A549 (cell line): Measurements from ENCODE around the gene BRI3. TPM values are rescaled to one million over a fixed set of nuclear protein-coding genes. Genes with fewer than 3 reads are reported as not detected.

Experiments
- ATAC-seq, 2 experiments: fragments of 200-7000 bp in 1 of 2; fragments of >200 bp in 1 of 2; cut with Nextera tagmentation in 1 of 2; cut with Tn5 transposase in 1 of 2; 3 replicates each; pipeline versions ENCODE4 v1.8.0 to v1.9.1; 2018 to 2020; ENCODE audit warnings: mild to moderate bottlenecking in 1 of 2, moderate library complexity in 1 of 2
- CTCF ChIA-PET: fragments of 300-600 bp; sonication (Branson Sonifier 250); formaldehyde crosslinking; extraction: SDS; loops from one replicate; lab custom pipeline; 2021; ENCODE audit warnings: antibody characterized with exemption, inconsistent platforms; lab: Yijun Ruan, JAX
- POLR2A ChIA-PET: fragments of 350-600 bp; formaldehyde crosslinking; extraction: SDS; loops from one replicate; lab custom pipeline; 2021; ENCODE audit warnings: antibody characterized with exemption, inconsistent platforms; lab: Yijun Ruan, JAX
- DNase-seq, 2 experiments: peaks; one replicate each; pipeline versions ENCODE4 v3.0.0 to v3.0.0-alpha.2; 2011 to 2016; ENCODE audit warnings: low read depth in 1 of 2, low spot score in 1 of 2
- FAIRE-seq: peaks from 2 replicates; lab custom pipeline; 2011; peaks lifted over from hg19 to GRCh38; lab: Jason Lieb, UNC
- H3K27ac ChIP-seq, 2 experiments: fragments of >200 bp; sonication (Bioruptor Twin); formaldehyde crosslinking; 3 replicates each; pipeline ENCODE4 v1.5.1; 2016 to 2017
- H3K4me1 ChIP-seq: fragments of >200 bp; sonication (Bioruptor Twin); formaldehyde crosslinking; 3 replicates; pipeline ENCODE4 v1.6.1; 2016
- H3K4me2 ChIP-seq: fragments of >200 bp; sonication (Bioruptor Twin); formaldehyde crosslinking; 3 replicates; pipeline ENCODE4 v1.6.1; 2016
- H3K4me3 ChIP-seq: fragments of >200 bp; sonication (Bioruptor Twin); formaldehyde crosslinking; 3 replicates; pipeline ENCODE4 v1.5.1; 2016
- H3K9me3 ChIP-seq: fragments of >200 bp; sonication (Bioruptor Twin); formaldehyde crosslinking; 3 replicates; pipeline ENCODE4 v1.6.1; 2016
- ATOH8 ChIP-seq: fragments of 250-450 bp; sonication (Bioruptor Pico); IDR thresholded peaks from 2 replicates; pipeline ENCODE4 v1.5.0; 2020; ENCODE audit warnings: low read depth, mild to moderate bottlenecking, moderate library complexity
- CBX2 ChIP-seq: fragments of 200-600 bp; sonication (generic); IDR thresholded peaks from 2 replicates; pipeline ENCODE4 v1.6.1; 2016; ENCODE audit warnings: low read depth, mild to moderate bottlenecking, borderline replicate concordance
- CBX8 ChIP-seq: fragments of 200-600 bp; sonication (generic); IDR thresholded peaks from 2 replicates; pipeline ENCODE4 v1.6.1; 2016
- E2F6 ChIP-seq: IDR thresholded peaks from 2 replicates; pipeline ENCODE4 v1.6.1; 2012; ENCODE audit warnings: low read depth, borderline replicate concordance
- EHMT2 ChIP-seq: fragments of 200-600 bp; sonication (generic); IDR thresholded peaks from 2 replicates; pipeline ENCODE4 v1.6.1; 2016; ENCODE audit warnings: antibody characterized with exemption, low read depth, mild to moderate bottlenecking, moderate library complexity
- ELK1 ChIP-seq: fragments of 150-350 bp; IDR thresholded peaks from 2 replicates; pipeline ENCODE4 v1.6.1; 2014; ENCODE audit warnings: low read depth, mild to moderate bottlenecking, low read length
- FOSB ChIP-seq: fragments of 250-450 bp; sonication (Bioruptor Pico); IDR thresholded peaks from 2 replicates; pipeline ENCODE4 v1.5.0; 2020; ENCODE audit warnings: mild to moderate bottlenecking, moderate library complexity
- FOSL2 ChIP-seq, 2 experiments: fragments of 450-650 bp in 1 of 2; fragments of >200 bp in 1 of 2; sonication (Bioruptor Twin) in 1 of 2; formaldehyde crosslinking; IDR thresholded peaks; 2 replicates each; pipeline versions ENCODE4 v1.5.0 to v1.6.1; 2016 to 2020; ENCODE audit warnings: mild to moderate bottlenecking in 1 of 2, moderate library complexity in 1 of 2
- GATA3 ChIP-seq: IDR thresholded peaks from 2 replicates; pipeline ENCODE4 v1.6.1; 2012; ENCODE audit warnings: borderline replicate concordance
- HDAC2 ChIP-seq: fragments of 200-600 bp; sonication (generic); IDR thresholded peaks from 2 replicates; pipeline ENCODE4 v1.6.1; 2016
- HMGXB4 ChIP-seq: fragments of 250-450 bp; sonication (Bioruptor Pico); IDR thresholded peaks from 2 replicates; pipeline ENCODE4 v1.5.0; 2021; ENCODE audit warnings: mild to moderate bottlenecking, moderate library complexity, borderline replicate concordance
- HOXA7 ChIP-seq: fragments of 250-450 bp; sonication (Bioruptor Pico); IDR thresholded peaks from 2 replicates; pipeline ENCODE4 v1.5.0; 2020; ENCODE audit warnings: mild to moderate bottlenecking, moderate library complexity
- JUN ChIP-seq, 2 experiments: fragments of >200 bp; sonication (Bioruptor Twin); formaldehyde crosslinking; IDR thresholded peaks; 2 replicates in 1 of 2; 3 replicates in 1 of 2; pipeline ENCODE4 v1.6.1; 2016 to 2017
- JUNB ChIP-seq: fragments of >200 bp; sonication (Bioruptor Twin); formaldehyde crosslinking; IDR thresholded peaks from 2 replicates; pipeline ENCODE4 v1.6.1; 2016
- KDM5A ChIP-seq: fragments of 200-600 bp; sonication (generic); IDR thresholded peaks from 2 replicates; pipeline ENCODE4 v1.6.1; 2016; ENCODE audit warnings: antibody characterized with exemption, mild to moderate bottlenecking
- POLR2A ChIP-seq: IDR thresholded peaks from 2 replicates; pipeline ENCODE4 v1.6.1; 2012; ENCODE audit warnings: mild to moderate bottlenecking, low read length
- POLR2AphosphoS2 ChIP-seq: conservative IDR thresholded peaks from 2 replicates; pipeline ENCODE4 v1.6.1; 2012; ENCODE audit warnings: low read length, improper control_type of control experiment, inconsistent platforms
- RARB ChIP-seq: fragments of 250-450 bp; sonication (Bioruptor Pico); IDR thresholded peaks from 2 replicates; pipeline ENCODE4 v1.8.0; 2021; ENCODE audit warnings: mild to moderate bottlenecking, moderate library complexity
- RCOR1 ChIP-seq: fragments of 150-350 bp; IDR thresholded peaks from 2 replicates; pipeline ENCODE4 v1.6.1; 2014; ENCODE audit warnings: antibody characterized with exemption, low read length, low read depth
- RNF2 ChIP-seq: fragments of 200-600 bp; sonication (generic); IDR thresholded peaks from 2 replicates; pipeline ENCODE4 v1.6.1; 2016; ENCODE audit warnings: low read depth, mild to moderate bottlenecking, antibody characterized with exemption, moderate library complexity, borderline replicate concordance
- TP53 ChIP-seq: fragments of 250-450 bp; sonication (Bioruptor Pico); IDR thresholded peaks from 2 replicates; pipeline ENCODE4 v1.5.0; 2021; ENCODE audit warnings: mild to moderate bottlenecking, moderate library complexity
- USF2 ChIP-seq: fragments of 450-650 bp; IDR thresholded peaks from 2 replicates; pipeline ENCODE4 v1.6.1; 2014; ENCODE audit warnings: antibody characterized with exemption
- WGBS: methylation state at CpG from one replicate; pipeline ENCODE4 v1.1.6; 2017; ENCODE audit errors: missing lambda C conversion rate; 5-methylcytosine and 5-hydroxymethylcytosine counted together
- polyA plus RNA-seq, 4 experiments: library from polyadenylated mRNA; depleted of rRNA in 3 of 4; stranded (reverse); fragments of >200 nt; fragmentation: RNase III in 1 of 4; extraction: RNeasy Plus Mini Kit Qiagen cat#74134 plus additional on column Dnase treatment in 1 of 4; gene quantifications; 2 replicates in 3 of 4; 3 replicates in 1 of 4; pipeline ENCODE4 v1.2.3, GENCODE V29; 2011 to 2017

BRI3 gene
- polyA plus RNA-seq, 2 of the 4 experiments (the other 2 are of a cell fraction) = 61.0 to 73.0 TPM

GRCh38 chr7:98232263-98232585, 49.3 kb upstream of the BRI3 start:
- TF ChIP-seq USF2 (no peak), FOSB (no peak), POLR2A (no peak), E2F6 (no peak), FOSL2 (IDR thresholded peaks at IDR 0.05) (no peak), FOSL2 (CRISPR knock-in tag; IDR thresholded peaks at IDR 0.05) (no peak), POLR2AphosphoS2 (no peak), GATA3 (no peak), CBX2 (no peak), ATOH8 (CRISPR knock-in tag) (no peak), JUNB (no peak), HMGXB4 (CRISPR knock-in tag) (no peak)
- 97% methylated on average over 7 of the region's 8 CpGs for WGBS
- Histone ChIP-seq H3K9me3 (no peaks in the 10 kb centered on the region), H3K4me2 (no peak overlapping the region), H3K4me1 (no peaks in the 10 kb centered on the region), H3K4me3 (no peak overlapping the region), H3K27ac (no peak overlapping the region)
- ATAC-seq = no peak
- FAIRE-seq = no peak
- ChIA-PET POLR2A (no interaction called here), CTCF (interaction anchor here (1.0 to 1.1 kb wide), 2 partner anchors 209 to 211 kb away, joined by 3 to 5 read pairs; no protein-coding TSS in a partner anchor)
- no peak for DNase-seq

GRCh38 chr7:98232799-98233198, 48.7 kb upstream of the BRI3 start:
- no peaks in the 10 kb centered on the region for H3K9me3 ChIP-seq
- CTCF ChIA-PET = interaction anchor here (1.0 to 1.1 kb wide), 2 partner anchors 210 to 212 kb away, joined by 3 to 5 read pairs; no protein-coding TSS in a partner anchor
- no peak overlapping the region for H3K27ac ChIP-seq
- no peak overlapping the region for H3K4me3 ChIP-seq
- H3K4me1 ChIP-seq = no peaks in the 10 kb centered on the region
- POLR2A ChIA-PET = no interaction called here
- FAIRE-seq = no peak
- 0 out of 6 replicates have a peak, but pooled peaks of 1 of the 2 experiments have one; percentile 3 for ATAC-seq
- DNase-seq = no peak
- 90% methylated on average over 16 of the region's 16 CpGs for WGBS
- H3K4me2 ChIP-seq = no peak overlapping the region
- TF ChIP-seq EHMT2 (no peak), HOXA7 (CRISPR knock-in tag) (no peak), CBX8 (no peak), JUN (IDR thresholded peaks at IDR 0.05) (no peak), ELK1 (no peak), RCOR1 (no peak), KDM5A (no peak), RNF2 (no peak), POLR2A (no peak), HDAC2 (no peak), TP53 (CRISPR knock-in tag) (no peak), RARB (CRISPR knock-in tag) (no peak)
